HepG2 (cell line): Measurements from ENCODE around the gene PLCB4.

Experiments used
- RBFOX2 ChIP-seq: fragments of 200-400 bp; formaldehyde crosslinking; IDR thresholded peaks from 2 replicates; pipeline ENCODE4 v1.6.1; 2017; ENCODE audit warnings: low read depth, mild to moderate bottlenecking, low read length
- REPIN1 ChIP-seq: sonication (generic); formaldehyde crosslinking; IDR thresholded peaks from 2 replicates; pipeline ENCODE4 v1.8.0; 2022; ENCODE audit warnings: missing genetic modification reagents, low read depth, mild to moderate bottlenecking, borderline replicate concordance
- RXRA ChIP-seq: sonication (generic); formaldehyde crosslinking; IDR thresholded peaks from 2 replicates; pipeline ENCODE4 v1.5.1; 2020; ENCODE audit warnings: missing genetic modification reagents
- YY1 ChIP-seq: IDR thresholded peaks from 2 replicates; pipeline ENCODE4 v1.6.1; 2011; ENCODE audit warnings: low read length, low read depth, moderate library complexity, mild to moderate bottlenecking; ENCODE audit not compliant: insufficient read depth, insufficient replicate concordance
- ZNF678 ChIP-seq: sonication (generic); formaldehyde crosslinking; IDR thresholded peaks from 2 replicates; pipeline ENCODE4 v1.4.0; 2020; ENCODE audit warnings: mild to moderate bottlenecking, missing genetic modification reagents
- TF ChIP-seq, protein P1 (sequence below): sonication (generic); formaldehyde crosslinking; IDR thresholded peaks from 2 replicates; pipeline ENCODE4 v1.5.0; 2020; ENCODE audit warnings: mild to moderate bottlenecking, missing genetic modification reagents, moderate library complexity
- TF ChIP-seq, protein P2 (sequence below): sonication (generic); formaldehyde crosslinking; IDR thresholded peaks from 2 replicates; pipeline ENCODE4 v1.4.0; 2020; ENCODE audit warnings: missing genetic modification reagents, mild to moderate bottlenecking, borderline replicate concordance
- TF ChIP-seq, protein P3 (sequence below): sonication (generic); formaldehyde crosslinking; IDR thresholded peaks from 2 replicates; pipeline ENCODE4 v1.5.0; 2020; ENCODE audit warnings: mild to moderate bottlenecking, missing genetic modification reagents

DNA sequence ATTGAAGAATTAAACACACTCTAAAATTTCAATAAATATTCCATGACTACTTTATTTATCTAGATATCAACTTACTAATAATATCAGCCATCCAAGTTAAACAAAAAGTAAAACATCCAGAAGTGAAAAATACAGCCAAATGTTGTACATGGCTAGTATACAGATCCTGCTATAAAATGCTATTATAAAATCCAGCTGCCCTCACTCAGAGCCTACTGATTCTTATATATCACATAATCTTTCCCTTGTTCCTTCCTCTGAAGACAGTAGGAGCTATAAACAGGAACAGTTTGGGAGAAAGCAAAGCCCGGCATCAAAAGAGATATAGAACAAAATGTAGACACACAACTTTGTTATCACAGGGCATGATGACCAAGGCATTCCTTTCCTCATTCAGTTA lies 212.9 kb downstream of the PLCB4 start:
- TF ChIP-seq YY1 = no peak
- TF ChIP-seq, protein P1, sequence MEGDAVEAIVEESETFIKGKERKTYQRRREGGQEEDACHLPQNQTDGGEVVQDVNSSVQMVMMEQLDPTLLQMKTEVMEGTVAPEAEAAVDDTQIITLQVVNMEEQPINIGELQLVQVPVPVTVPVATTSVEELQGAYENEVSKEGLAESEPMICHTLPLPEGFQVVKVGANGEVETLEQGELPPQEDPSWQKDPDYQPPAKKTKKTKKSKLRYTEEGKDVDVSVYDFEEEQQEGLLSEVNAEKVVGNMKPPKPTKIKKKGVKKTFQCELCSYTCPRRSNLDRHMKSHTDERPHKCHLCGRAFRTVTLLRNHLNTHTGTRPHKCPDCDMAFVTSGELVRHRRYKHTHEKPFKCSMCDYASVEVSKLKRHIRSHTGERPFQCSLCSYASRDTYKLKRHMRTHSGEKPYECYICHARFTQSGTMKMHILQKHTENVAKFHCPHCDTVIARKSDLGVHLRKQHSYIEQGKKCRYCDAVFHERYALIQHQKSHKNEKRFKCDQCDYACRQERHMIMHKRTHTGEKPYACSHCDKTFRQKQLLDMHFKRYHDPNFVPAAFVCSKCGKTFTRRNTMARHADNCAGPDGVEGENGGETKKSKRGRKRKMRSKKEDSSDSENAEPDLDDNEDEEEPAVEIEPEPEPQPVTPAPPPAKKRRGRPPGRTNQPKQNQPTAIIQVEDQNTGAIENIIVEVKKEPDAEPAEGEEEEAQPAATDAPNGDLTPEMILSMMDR = no peak
- no peak for TF ChIP-seq REPIN1 (CRISPR knock-in tag)
- TF ChIP-seq RXRA = no peak
- no peak for TF ChIP-seq RBFOX2
- TF ChIP-seq, protein P2, sequence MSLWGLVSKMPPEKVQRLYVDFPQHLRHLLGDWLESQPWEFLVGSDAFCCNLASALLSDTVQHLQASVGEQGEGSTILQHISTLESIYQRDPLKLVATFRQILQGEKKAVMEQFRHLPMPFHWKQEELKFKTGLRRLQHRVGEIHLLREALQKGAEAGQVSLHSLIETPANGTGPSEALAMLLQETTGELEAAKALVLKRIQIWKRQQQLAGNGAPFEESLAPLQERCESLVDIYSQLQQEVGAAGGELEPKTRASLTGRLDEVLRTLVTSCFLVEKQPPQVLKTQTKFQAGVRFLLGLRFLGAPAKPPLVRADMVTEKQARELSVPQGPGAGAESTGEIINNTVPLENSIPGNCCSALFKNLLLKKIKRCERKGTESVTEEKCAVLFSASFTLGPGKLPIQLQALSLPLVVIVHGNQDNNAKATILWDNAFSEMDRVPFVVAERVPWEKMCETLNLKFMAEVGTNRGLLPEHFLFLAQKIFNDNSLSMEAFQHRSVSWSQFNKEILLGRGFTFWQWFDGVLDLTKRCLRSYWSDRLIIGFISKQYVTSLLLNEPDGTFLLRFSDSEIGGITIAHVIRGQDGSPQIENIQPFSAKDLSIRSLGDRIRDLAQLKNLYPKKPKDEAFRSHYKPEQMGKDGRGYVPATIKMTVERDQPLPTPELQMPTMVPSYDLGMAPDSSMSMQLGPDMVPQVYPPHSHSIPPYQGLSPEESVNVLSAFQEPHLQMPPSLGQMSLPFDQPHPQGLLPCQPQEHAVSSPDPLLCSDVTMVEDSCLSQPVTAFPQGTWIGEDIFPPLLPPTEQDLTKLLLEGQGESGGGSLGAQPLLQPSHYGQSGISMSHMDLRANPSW (CRISPR knock-in tag) = no peak
- no peak for TF ChIP-seq ZNF678 (CRISPR knock-in tag)
- TF ChIP-seq, protein P3, sequence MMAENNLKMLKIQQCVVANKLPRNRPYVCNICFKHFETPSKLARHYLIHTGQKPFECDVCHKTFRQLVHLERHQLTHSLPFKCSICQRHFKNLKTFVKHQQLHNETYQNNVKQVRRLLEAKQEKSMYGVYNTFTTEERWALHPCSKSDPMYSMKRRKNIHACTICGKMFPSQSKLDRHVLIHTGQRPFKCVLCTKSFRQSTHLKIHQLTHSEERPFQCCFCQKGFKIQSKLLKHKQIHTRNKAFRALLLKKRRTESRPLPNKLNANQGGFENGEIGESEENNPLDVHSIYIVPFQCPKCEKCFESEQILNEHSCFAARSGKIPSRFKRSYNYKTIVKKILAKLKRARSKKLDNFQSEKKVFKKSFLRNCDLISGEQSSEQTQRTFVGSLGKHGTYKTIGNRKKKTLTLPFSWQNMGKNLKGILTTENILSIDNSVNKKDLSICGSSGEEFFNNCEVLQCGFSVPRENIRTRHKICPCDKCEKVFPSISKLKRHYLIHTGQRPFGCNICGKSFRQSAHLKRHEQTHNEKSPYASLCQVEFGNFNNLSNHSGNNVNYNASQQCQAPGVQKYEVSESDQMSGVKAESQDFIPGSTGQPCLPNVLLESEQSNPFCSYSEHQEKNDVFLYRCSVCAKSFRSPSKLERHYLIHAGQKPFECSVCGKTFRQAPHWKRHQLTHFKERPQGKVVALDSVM = no peak
